ENCODE measurements around the gene ROPN1. TPM values are rescaled to one million over a fixed set of nuclear protein-coding genes. Genes with fewer than 3 reads are reported as not detected.

Gene ROPN1
- total RNA-seq, result 0.22 TPM in 1 of 2 replicates, not detected in the other

GRCh38 chr3:123991730-123992588 lies at the start of gene ROPN1:
Gene ROPN1, minus strand, starts transcription at chr3:123992124. Its CDS starts 11,643 bp downstream, at chr3:123980481.

GRCh38 chr3:124033360-124034015 lies 41.6 kb upstream of the ROPN1 start, which contains the start of gene KALRN:
Gene KALRN, plus strand, starts transcription at chr3:124033369.

GRCh38 chr3:123960781-123961507 lies 31.0 kb downstream of the ROPN1 start, which contains the start of gene CCDC14:
Gene CCDC14, minus strand, starts transcription at chr3:123961229. Its CDS starts 56 bp downstream, at chr3:123961173.

Other genes with a start within 250 kb of the ROPN1 start
- gene MYLK, start 107.8 kb downstream of the ROPN1 start, total RNA-seq, result 290 and 324 TPM in 2 replicates
- gene CCDC14, start 30.9 kb downstream of the ROPN1 start, total RNA-seq, result 59.8 and 71.9 TPM in 2 replicates
- gene KALRN, start 41.2 kb upstream of the ROPN1 start, total RNA-seq, result 29.4 and 37.4 TPM in 2 replicates

Measured in articular chondrocyte of knee joint (primary cell).